Measurements from ENCODE around the gene CACHD1.

Gene CACHD1

GRCh38 chr1:64555947-64556346 is 86.0 kb downstream of the CACHD1 start:
- DNase-seq: no peak

GRCh38 chr1:64561993-64562392 is 92.1 kb downstream of the CACHD1 start:
- no peak for DNase-seq

GRCh38 chr1:64563958-64564565 is 94.1 kb downstream of the CACHD1 start:
- DNase-seq: no peak

- no peak for DNase-seq
Observed at GRCh38 chr1:64564891-64565290, 95.0 kb downstream of the CACHD1 start.

- no peak for DNase-seq
Observed at GRCh38 chr1:64567426-64568170, 97.7 kb downstream of the CACHD1 start.

GRCh38 chr1:64568171-64568450 is 98.2 kb downstream of the CACHD1 start:
- DNase-seq: no peak

GRCh38 chr1:64569411-64569810 is 99.5 kb downstream of the CACHD1 start:
- DNase-seq: no peak

GRCh38 chr1:64570267-64570855 is 100.4 kb downstream of the CACHD1 start:
- DNase-seq: no peak

GRCh38 chr1:64572222-64572900 is 102.4 kb downstream of the CACHD1 start:
- no peak for DNase-seq

- no peak for DNase-seq
Observed at GRCh38 chr1:64574301-64574700, 104.4 kb downstream of the CACHD1 start.

GRCh38 chr1:64575881-64576676 is 106.2 kb downstream of the CACHD1 start:
- DNase-seq: no peak

GRCh38 chr1:64578270-64578973 is 108.5 kb downstream of the CACHD1 start:
- DNase-seq: no peak

GRCh38 chr1:64579767-64580166 is 109.8 kb downstream of the CACHD1 start:
- DNase-seq: no peak

GRCh38 chr1:64581135-64581842 is 111.4 kb downstream of the CACHD1 start:
- no peak for DNase-seq

- no peak for DNase-seq
Observed at GRCh38 chr1:64581843-64582185, 111.9 kb downstream of the CACHD1 start.

- DNase-seq: no peak
Observed at GRCh38 chr1:64584479-64584878, 114.5 kb downstream of the CACHD1 start.

GRCh38 chr1:64588876-64589275 is 118.9 kb downstream of the CACHD1 start:
- DNase-seq: no peak

- no peak for DNase-seq
Observed at GRCh38 chr1:64590316-64590715, 120.4 kb downstream of the CACHD1 start.

GRCh38 chr1:64594446-64594845 is 124.5 kb downstream of the CACHD1 start:
- DNase-seq: no peak

GRCh38 chr1:64595871-64596515 is 126.1 kb downstream of the CACHD1 start:
- peak; percentile 12 for DNase-seq

GRCh38 chr1:64597113-64597512 is 127.2 kb downstream of the CACHD1 start:
- DNase-seq: no peak

Data from DMS 273 treated with DMSO at 0.1 percent for 48 hours (cell line).